HEK293 (cell line): ENCODE data around the gene SOX5.

Experiments used
- KLF17 ChIP-seq: fragments of 450-650 bp; formaldehyde crosslinking; IDR thresholded peaks from 2 replicates; pipeline ENCODE4 v1.5.1; 2016; ENCODE audit warnings: missing biosample characterization, missing genetic modification characterization
- TRIM28 ChIP-seq: IDR thresholded peaks from 2 replicates; pipeline ENCODE4 v1.6.1; 2011; ENCODE audit warnings: low read length, control low read depth, borderline replicate concordance
- WT1 ChIP-seq: fragments of 450-650 bp; formaldehyde crosslinking; IDR thresholded peaks from 2 replicates; pipeline ENCODE4 v1.5.1; 2016; ENCODE audit warnings: missing biosample characterization, missing genetic modification characterization
- ZNF48 ChIP-seq: fragments of 450-650 bp; formaldehyde crosslinking; IDR thresholded peaks from 2 replicates; pipeline ENCODE4 v1.5.1; 2016; ENCODE audit warnings: missing biosample characterization, missing genetic modification characterization
- TF ChIP-seq, protein P1 (sequence below): fragments of 450-650 bp; formaldehyde crosslinking; IDR thresholded peaks from 2 replicates; pipeline ENCODE4 v1.5.1; 2016; ENCODE audit warnings: missing biosample characterization, missing genetic modification characterization

DNA sequence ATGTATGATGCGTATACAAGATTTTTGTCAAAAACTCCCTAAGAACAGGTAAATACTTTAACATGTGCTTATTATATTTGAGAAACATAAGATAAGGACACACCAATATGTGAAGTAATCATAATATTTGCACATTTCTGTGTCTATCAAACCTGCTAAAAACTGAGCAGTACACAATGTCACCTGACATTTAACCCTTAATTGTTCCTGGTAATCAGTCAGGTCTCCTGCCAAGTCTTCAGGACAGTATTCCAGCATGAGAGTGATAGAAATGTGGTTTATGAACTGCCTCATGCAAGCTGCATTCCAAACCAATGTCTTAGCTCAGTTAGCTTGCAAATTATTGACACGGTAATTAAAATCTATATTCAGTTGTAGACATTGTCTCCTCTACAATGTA is 4.2 kb downstream of the SOX5 start:
- TF ChIP-seq, protein P1, sequence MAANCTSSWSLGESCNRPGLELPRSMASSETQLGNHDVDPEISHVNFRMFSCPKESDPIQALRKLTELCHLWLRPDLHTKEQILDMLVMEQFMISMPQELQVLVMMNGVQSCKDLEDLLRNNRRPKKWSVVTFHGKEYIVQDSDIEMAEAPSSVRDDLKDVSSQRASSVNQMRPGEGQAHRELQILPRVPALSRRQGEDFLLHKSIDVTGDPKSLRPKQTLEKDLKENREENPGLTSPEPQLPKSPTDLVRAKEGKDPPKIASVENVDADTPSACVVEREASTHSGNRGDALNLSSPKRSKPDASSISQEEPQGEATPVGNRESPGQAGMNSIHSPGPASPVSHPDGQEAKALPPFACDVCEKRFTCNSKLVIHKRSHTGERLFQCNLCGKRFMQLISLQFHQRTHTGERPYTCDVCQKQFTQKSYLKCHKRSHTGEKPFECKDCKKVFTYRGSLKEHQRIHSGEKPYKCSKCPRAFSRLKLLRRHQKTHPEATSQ (tag by site-specific recombination): no peak
- TF ChIP-seq WT1: no peak
- TF ChIP-seq KLF17 (tag by site-specific recombination): no peak
- no peak for TF ChIP-seq TRIM28
- no peak for TF ChIP-seq ZNF48 (tag by site-specific recombination)
